ENCODE measurements around the gene ADIPOR2. TPM values are rescaled to one million over a fixed set of nuclear protein-coding genes. Genes with fewer than 3 reads are reported as not detected.

ADIPOR2 gene
- total RNA-seq, 2 experiments from 2014 or later, result 63.5 to 83.3 TPM

- no peak for ATAC-seq
- no peaks in the 10 kb centered on the region for H3K36me3 Mint-ChIP-seq
- no peak overlapping the region for H3K27ac Mint-ChIP-seq
- no peak for DNase-seq
- peaks cover 27% of the 10 kb centered on the region for H3K27me3 Mint-ChIP-seq
- H3K4me3 Mint-ChIP-seq, result no peak overlapping the region
- CTCF ChIA-PET, result interaction anchor here (0.6 kb wide), 1 partner anchor 111 kb away, joined by 3 read pairs; no protein-coding TSS in a partner anchor
- H3K4me1 Mint-ChIP-seq, result no peaks in the 10 kb centered on the region
- H3K9me3 Mint-ChIP-seq (ENCODE audit: low read depth), result no peaks in the 10 kb centered on the region
These were observed 137.2 kb downstream of the ADIPOR2 start for GRCh38 chr12:1827826-1828805.

GRCh38 chr12:1828856-1829255 is 138.0 kb downstream of the ADIPOR2 start:
- ATAC-seq, result no peak
- no peak for DNase-seq
- Mint-ChIP-seq H3K4me3 (no peak overlapping the region), H3K9me3 (ENCODE audit: low read depth) (no peaks in the 10 kb centered on the region), H3K4me1 (no peaks in the 10 kb centered on the region), H3K36me3 (no peaks in the 10 kb centered on the region), H3K27ac (no peak overlapping the region), H3K27me3 (peaks cover 26% of the 10 kb centered on the region)
- CTCF ChIA-PET, result no interaction called here

- H3K4me3 Mint-ChIP-seq, result no peak overlapping the region
- H3K27me3 Mint-ChIP-seq, result peaks cover 26% of the 10 kb centered on the region
- CTCF ChIA-PET, result no interaction called here
- DNase-seq (no peak), ATAC-seq (no peak)
- H3K36me3 Mint-ChIP-seq, result no peaks in the 10 kb centered on the region
- H3K9me3 Mint-ChIP-seq (ENCODE audit: low read depth), result no peaks in the 10 kb centered on the region
- no peaks in the 10 kb centered on the region for H3K4me1 Mint-ChIP-seq
- no peak overlapping the region for H3K27ac Mint-ChIP-seq
These were observed 138.5 kb downstream of the ADIPOR2 start for GRCh38 chr12:1829306-1829900.

- CTCF ChIA-PET, result interaction anchor here (1.1 kb wide), 1 partner anchor 196 kb away, joined by 3 read pairs; no protein-coding TSS in a partner anchor
- no peaks in the 10 kb centered on the region for H3K4me1 Mint-ChIP-seq
- H3K9me3 Mint-ChIP-seq (ENCODE audit: low read depth), result no peaks in the 10 kb centered on the region
- H3K27me3 Mint-ChIP-seq, result peaks cover 26% of the 10 kb centered on the region
- no peak for DNase-seq
- no peak overlapping the region for H3K27ac Mint-ChIP-seq
- ATAC-seq, result no peak
- H3K4me3 Mint-ChIP-seq, result no peak overlapping the region
- H3K36me3 Mint-ChIP-seq, result no peaks in the 10 kb centered on the region
These were observed 139.6 kb downstream of the ADIPOR2 start for GRCh38 chr12:1830401-1830845.

- no peaks in the 10 kb centered on the region for H3K4me1 Mint-ChIP-seq
- no peaks in the 10 kb centered on the region for H3K9me3 Mint-ChIP-seq (ENCODE audit: low read depth)
- ATAC-seq (no peak), DNase-seq (no peak)
- H3K36me3 Mint-ChIP-seq, result no peaks in the 10 kb centered on the region
- peaks cover 26% of the 10 kb centered on the region for H3K27me3 Mint-ChIP-seq
- CTCF ChIA-PET, result interaction anchor here (1.1 kb wide), 1 partner anchor 197 kb away, joined by 3 read pairs; no protein-coding TSS in a partner anchor
- H3K4me3 Mint-ChIP-seq, result no peak overlapping the region
- no peak overlapping the region for H3K27ac Mint-ChIP-seq
These were observed 140.4 kb downstream of the ADIPOR2 start for GRCh38 chr12:1830981-1831963.

GRCh38 chr12:1832801-1833595 is 142.1 kb downstream of the ADIPOR2 start:
- Mint-ChIP-seq H3K4me3 (no peak overlapping the region), H3K36me3 (no peaks in the 10 kb centered on the region), H3K27ac (no peak overlapping the region), H3K27me3 (peaks cover 26% of the 10 kb centered on the region), H3K9me3 (ENCODE audit: low read depth) (no peaks in the 10 kb centered on the region), H3K4me1 (no peaks in the 10 kb centered on the region)
- ATAC-seq (no peak), DNase-seq (no peak)
- CTCF ChIA-PET, result interaction anchor here (0.8 kb wide), 1 partner anchor 26 kb away, joined by 3 read pairs; no protein-coding TSS in a partner anchor

GRCh38 chr12:1833596-1834028 is 142.7 kb downstream of the ADIPOR2 start:
- H3K27me3 Mint-ChIP-seq, result peaks cover 26% of the 10 kb centered on the region
- no peak overlapping the region for H3K4me3 Mint-ChIP-seq
- no peaks in the 10 kb centered on the region for H3K36me3 Mint-ChIP-seq
- H3K27ac Mint-ChIP-seq, result no peak overlapping the region
- no peaks in the 10 kb centered on the region for H3K4me1 Mint-ChIP-seq
- CTCF ChIA-PET, result no interaction called here
- ATAC-seq (no peak), DNase-seq (no peak)
- H3K9me3 Mint-ChIP-seq (ENCODE audit: low read depth), result no peaks in the 10 kb centered on the region

- H3K4me1 Mint-ChIP-seq, result no peaks in the 10 kb centered on the region
- no peaks in the 10 kb centered on the region for H3K9me3 Mint-ChIP-seq (ENCODE audit: low read depth)
- no peaks in the 10 kb centered on the region for H3K36me3 Mint-ChIP-seq
- DNase-seq (no peak), ATAC-seq (no peak)
- no peak overlapping the region for H3K4me3 Mint-ChIP-seq
- H3K27ac Mint-ChIP-seq, result no peak overlapping the region
- CTCF ChIA-PET, result no interaction called here
- peaks cover 26% of the 10 kb centered on the region for H3K27me3 Mint-ChIP-seq
These were observed 143.5 kb downstream of the ADIPOR2 start for GRCh38 chr12:1834186-1834925.

- H3K4me3 Mint-ChIP-seq, result no peak overlapping the region
- no peak overlapping the region for H3K27ac Mint-ChIP-seq
- H3K4me1 Mint-ChIP-seq, result no peaks in the 10 kb centered on the region
- peaks cover 22% of the 10 kb centered on the region for H3K27me3 Mint-ChIP-seq
- H3K36me3 Mint-ChIP-seq, result no peaks in the 10 kb centered on the region
- DNase-seq, result no peak
- CTCF ChIA-PET, result interaction anchor here (0.8 kb wide), 1 partner anchor 201 kb away, joined by 3 read pairs; no protein-coding TSS in a partner anchor
- no peak for ATAC-seq
- H3K9me3 Mint-ChIP-seq (ENCODE audit: low read depth), result no peaks in the 10 kb centered on the region
These were observed 144.6 kb downstream of the ADIPOR2 start for GRCh38 chr12:1835211-1836131.

- peaks cover 14% of the 10 kb centered on the region for H3K27me3 Mint-ChIP-seq
- no peak for ATAC-seq
- no peaks in the 10 kb centered on the region for H3K4me1 Mint-ChIP-seq
These were observed 145.5 kb downstream of the ADIPOR2 start for GRCh38 chr12:1836241-1836803.

More at GRCh38 chr12:1836241-1836803, 145.5 kb downstream of the ADIPOR2 start:
- CTCF ChIA-PET, result interaction anchor here (0.8 kb wide), 1 partner anchor 201 kb away, joined by 3 read pairs; no protein-coding TSS in a partner anchor
- DNase-seq, result no peak
- Mint-ChIP-seq H3K4me3 (no peak overlapping the region), H3K27ac (no peak overlapping the region), H3K36me3 (no peaks in the 10 kb centered on the region), H3K9me3 (ENCODE audit: low read depth) (no peaks in the 10 kb centered on the region)
